HG02970 (cell line): ENCODE results near the gene PYDC1.
"Not testable (repeated sequence)": the region's sequence is repeated elsewhere in the genome, so short reads cannot be mapped to it uniquely, and the experiment has no call there.

ENCODE experiments used
- ATAC-seq: cut with Tn5 transposase; IDR thresholded peaks from one replicate; pipeline ENCODE4 v1.9.1; 2021; ENCODE audit warnings: mild to moderate bottlenecking, moderate library complexity, moderate number of reproducible peaks; ENCODE audit not compliant: unreplicated experiment, low FRiP score

Gene PYDC1

DNA sequence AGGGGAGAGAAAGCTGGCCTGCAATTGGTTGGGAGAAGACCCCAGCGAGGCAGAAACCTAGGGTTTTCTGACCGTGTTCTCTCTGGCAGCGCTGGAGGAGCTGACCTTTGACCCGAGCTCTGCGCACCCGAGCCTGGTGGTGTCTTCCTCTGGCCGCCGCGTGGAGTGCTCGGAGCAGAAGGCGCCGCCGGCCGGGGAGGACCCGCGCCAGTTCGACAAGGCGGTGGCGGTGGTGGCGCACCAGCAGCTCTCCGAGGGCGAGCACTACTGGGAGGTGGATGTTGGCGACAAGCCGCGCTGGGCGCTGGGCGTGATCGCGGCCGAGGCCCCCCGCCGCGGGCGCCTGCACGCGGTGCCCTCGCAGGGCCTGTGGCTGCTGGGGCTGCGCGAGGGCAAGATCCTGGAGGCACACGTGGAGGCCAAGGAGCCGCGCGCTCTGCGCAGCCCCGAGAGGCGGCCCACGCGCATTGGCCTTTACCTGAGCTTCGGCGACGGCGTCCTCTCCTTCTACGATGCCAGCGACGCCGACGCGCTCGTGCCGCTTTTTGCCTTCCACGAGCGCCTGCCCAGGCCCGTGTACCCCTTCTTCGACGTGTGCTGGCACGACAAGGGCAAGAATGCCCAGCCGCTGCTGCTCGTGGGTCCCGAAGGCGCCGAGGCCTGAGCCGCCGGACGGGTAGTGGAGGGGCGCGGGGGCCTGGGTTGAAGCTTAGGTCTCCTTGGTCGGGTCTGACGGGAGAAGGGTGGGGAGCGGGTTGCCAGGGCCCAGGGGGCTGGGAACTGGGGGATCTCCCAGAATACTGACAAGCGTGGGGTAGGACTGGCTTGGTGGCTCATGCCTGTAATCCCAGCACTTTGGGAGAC is 7.4 kb upstream of the PYDC1 start:
- no peak for ATAC-seq

- ATAC-seq: no peak
Observed at GRCh38 chr16:31223044-31223443, 6.1 kb upstream of the PYDC1 start.

GRCh38 chr16:31221357-31222160 is 4.6 kb upstream of the PYDC1 start:
- no peak for ATAC-seq

- no peak for ATAC-seq
Observed at GRCh38 chr16:31219154-31219741, 2.3 kb upstream of the PYDC1 start.

DNA sequence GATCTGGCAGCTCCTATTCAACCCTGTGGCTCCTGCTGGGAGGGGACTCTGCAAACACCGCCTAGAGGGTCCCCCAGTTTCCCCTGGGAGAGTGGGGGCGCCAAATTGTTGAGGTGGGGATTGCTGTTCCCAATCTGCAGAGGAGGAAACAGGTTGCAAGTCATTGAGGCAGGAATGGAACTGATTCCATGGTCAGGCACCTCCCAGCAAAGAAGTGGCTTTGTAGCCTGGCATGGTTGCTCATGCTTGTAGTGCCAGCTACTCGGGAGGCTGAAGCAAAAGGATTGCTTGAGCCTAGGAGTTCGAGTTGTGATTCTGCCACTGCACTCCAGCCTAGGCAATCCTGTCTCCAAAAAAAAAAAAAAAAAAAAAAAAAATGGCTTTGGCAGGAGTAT is 198 bp upstream of the PYDC1 start:
- no peak for ATAC-seq

DNA sequence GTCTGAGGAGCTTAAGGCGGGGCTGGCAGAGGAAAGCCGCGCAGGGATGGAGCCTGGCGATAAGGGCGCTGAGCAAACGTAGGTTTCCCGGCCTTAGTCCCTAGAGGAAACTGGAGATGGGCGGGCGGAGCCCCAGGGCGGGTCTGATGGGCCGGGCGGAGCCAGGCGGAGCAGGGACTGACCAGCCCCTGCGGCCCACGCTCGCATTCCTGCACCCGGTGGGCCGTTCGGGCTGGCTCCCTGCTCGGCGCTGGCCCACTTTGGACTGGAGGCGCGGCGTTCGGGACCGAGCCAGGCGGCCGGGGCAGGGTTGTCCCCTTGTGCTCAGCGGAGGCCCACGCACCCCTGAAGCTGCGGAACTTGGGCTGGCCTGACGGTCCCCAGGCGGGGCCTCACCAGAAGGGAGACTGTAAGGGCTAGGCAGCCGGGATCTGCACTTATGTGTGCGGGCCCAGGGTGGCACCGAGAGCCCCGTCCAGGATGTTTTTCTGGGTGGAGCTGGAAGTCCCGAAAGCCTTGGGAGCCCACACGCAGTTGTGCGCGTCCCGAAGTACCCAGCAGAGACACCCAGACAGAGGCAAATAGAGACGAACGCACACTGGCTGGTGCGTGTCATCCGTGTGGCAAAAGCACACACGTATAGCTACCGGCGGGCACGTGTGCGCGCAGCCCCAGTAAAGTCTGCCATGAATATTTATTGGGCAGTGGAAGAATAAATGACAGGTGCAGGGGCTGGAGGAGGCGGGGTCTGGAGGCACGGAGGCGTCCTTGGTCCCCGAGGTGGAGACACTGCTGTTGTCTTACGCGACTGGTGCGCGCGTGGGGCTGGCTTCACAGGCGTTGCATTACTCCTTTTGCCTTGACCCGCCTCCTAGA is 1.4 kb downstream of the PYDC1 start:
- ATAC-seq: no peak

DNA sequence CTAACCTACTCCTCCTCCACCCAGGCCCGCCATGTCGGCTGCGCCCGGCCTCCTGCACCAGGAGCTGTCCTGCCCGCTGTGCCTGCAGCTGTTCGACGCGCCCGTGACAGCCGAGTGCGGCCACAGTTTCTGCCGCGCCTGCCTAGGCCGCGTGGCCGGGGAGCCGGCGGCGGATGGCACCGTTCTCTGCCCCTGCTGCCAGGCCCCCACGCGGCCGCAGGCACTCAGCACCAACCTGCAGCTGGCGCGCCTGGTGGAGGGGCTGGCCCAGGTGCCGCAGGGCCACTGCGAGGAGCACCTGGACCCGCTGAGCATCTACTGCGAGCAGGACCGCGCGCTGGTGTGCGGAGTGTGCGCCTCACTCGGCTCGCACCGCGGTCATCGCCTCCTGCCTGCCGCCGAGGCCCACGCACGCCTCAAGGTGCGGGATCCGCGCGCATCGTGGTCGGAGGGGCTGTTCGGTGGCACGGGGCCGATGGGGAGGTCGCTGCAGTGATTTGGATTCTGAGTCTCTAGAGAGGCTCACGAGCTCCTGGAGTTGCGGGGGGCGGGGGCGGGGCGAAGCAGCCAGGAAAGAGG is 2.1 kb downstream of the PYDC1 start:
- no peak for ATAC-seq

- ATAC-seq: no peak
Observed at GRCh38 chr16:31213877-31214707, 2.8 kb downstream of the PYDC1 start, which contains the start of gene TRIM72. TRIM72 (plus strand) TSS chr16:31214119; CDS start chr16:31214739, 620 bp downstream.

DNA sequence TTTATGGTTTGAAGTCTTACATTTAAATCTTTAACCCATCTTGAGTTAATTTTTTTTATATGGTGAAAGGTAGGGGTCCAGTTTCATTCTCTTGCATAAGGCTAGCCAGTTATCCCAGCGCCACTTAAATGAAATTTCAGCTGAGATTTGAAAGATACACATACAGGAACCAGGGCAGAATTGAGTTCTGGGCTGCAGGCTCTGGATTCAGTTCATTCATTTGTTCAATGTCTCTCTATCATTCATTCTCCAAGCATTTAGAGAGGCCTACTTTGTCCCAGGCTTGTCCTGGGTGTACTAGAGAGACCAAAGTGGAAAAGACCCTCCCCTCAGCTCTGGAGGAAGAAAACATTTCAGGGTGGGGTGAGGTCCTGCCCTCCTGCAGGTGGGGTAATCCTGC is 3.6 kb downstream of the PYDC1 start:
- no peak for ATAC-seq

- no peak for ATAC-seq
Observed at GRCh38 chr16:31206776-31207175, 10.2 kb downstream of the PYDC1 start.

- no peak for ATAC-seq
Observed at GRCh38 chr16:31204871-31205666, 11.9 kb downstream of the PYDC1 start.

DNA sequence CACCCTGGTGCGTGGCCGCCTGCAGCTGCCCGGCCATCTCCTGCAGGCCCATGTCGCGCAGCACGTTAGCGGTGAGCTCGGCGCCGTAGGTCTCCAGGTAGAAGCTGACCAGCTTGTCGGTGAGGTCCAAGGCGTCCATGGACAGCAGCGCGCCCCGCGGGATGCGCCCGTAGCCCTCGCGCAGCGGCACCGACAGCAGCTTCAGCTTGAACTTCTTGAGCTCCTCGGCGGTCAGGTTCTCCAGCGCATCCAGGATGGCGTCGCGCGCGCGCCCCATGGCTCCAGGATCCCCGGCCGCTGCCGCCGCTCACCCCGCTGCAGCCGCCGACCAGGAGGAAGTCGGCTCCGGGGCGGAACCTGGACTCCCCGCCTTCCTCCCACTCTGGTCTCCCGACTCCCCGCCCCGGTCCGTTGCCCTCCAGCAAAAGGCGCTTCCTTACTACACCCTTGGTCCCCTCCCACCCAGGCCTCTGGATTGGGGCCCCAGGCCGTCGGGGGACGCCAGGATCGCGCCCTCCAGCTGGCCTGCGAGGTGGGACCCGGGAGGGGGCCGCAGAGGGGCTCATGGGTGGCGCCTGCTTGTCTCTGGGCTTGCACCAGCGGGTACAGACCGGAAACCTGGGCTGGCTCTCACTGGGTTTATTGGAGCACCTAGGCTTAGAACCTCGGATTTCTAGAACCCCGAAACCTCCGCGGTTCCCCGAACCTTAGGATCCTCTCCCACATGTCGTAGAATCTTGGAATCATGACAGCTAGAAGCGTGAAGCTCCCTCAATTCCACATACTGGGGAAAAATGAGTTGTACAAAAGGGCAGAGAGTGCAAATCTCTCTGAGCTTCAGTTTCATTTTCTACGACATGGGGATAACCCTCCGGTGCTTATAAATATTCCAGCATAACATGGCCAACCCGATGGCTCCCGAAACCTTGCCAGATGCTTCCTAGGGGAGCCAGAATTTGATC is 14.2 kb downstream of the PYDC1 start, which contains the start of gene PYCARD:
PYCARD (minus strand) TSS at position 347 of the 962 bp plus-strand sequence; CDS start at position 277, 70 bp downstream.
- no peak for ATAC-seq

DNA sequence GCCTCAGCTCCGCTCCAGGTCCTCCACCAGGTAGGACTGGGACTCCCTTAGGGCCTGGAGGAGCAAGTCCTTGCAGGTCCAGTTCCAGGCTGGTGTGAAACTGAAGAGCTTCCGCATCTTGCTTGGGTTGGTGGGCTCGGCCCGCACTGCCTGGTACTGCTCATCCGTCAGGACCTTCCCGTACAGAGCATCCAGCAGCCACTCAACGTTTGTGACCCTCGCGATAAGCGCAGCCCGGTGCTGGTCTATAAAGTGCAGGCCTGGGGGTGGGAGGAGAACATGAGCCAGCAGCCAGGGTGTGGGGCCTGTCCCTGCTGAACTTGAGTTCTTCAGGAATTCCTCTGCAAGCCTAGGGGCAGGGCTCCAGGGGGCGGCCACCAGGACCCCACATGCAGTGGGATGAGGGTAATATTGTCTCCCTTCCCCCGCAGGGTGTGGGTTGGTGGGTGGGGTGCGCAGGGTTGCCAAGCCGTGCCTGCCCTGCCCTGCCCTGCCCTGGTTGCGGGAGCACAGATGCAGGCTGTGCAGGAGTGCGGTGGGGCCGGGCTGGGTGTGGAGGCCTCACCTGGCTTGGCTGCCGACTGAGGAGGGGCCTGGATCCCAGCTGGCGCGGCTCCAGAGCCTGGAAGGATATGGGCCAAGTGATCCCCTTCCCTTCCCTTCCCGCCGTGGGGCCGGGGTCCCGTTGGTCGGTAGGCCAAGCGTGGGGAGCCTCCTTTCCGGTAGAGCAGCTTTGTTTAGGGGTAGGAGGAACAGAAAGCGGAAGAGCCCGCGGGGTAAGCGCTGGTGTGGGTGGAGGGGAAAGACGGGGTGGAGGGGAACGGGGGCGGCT is 15.1 kb downstream of the PYDC1 start:
- no peak for ATAC-seq

DNA sequence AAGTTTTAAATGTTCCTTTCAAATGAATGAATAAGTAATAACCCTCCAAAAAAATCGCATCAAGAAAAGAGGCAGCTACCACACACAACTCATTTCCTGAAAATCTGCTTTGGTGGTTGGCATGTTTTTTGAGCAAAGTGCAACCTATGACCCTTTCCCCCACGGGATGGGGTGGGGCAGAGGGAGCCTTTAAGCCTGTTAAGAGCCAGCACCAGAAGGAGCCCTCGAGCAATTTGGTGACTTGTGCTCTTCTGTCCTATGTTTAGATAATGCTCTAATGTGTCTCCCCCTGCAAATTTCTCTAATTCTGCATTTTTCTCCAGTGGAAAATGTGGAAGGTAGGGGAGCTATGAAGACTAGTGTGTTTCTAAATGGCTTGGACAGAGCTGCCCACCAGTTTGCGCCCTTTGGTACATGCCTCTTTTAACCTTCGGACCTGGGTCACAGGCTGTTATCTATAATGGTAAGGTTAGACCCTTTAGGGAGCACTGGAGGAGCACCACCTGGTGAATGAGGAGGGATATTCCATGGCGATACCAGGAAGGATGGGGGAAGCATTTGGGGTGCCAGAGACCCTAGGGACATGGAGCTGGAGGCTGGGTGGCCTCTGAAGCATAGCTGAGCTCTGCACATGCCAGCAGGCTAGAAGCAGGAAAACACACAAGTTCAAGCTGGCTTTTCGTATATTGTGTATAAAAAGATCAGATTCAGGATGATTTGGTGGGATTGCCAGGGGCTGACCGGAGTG is 15.9 kb downstream of the PYDC1 start:
- ATAC-seq: no peak

GRCh38 chr16:31200111-31200510 is 16.8 kb downstream of the PYDC1 start:
- ATAC-seq: not testable (repeated sequence)
